Measurements from ENCODE around the gene RUNX1.

GRCh38 chr21:34928637-34929036 lies 120.5 kb downstream of the RUNX1 start:
- TF ChIP-seq GATA3 (IDR thresholded peaks at IDR 0.05; ENCODE audit: low read depth, low read length) = no peak
- TF ChIP-seq GATA2 (IDR thresholded peaks at IDR 0.05; ENCODE audit: low read depth, low read length) = no peak; the same call in 1 of the 2 replicates
